ENCODE data around the gene INO80. TPM values are rescaled to one million over a fixed set of nuclear protein-coding genes. Genes with fewer than 3 reads are reported as not detected.

Gene INO80
- total RNA-seq, 2 donors from 2014 or later: 14.0 to 34.3 TPM

- Histone ChIP-seq H3K4me1 (no peaks in the 10 kb centered on the region), H3K36me3 (replicated peaks in 1 of 2; ENCODE audit: insufficient read depth in 1 of 2, low read depth in 2 of 2) (peaks cover 0 to 32% of the 10 kb centered on the region in 2 donors), H3K4me3 (no peak overlapping the region), H3K27ac (no peak overlapping the region), H3K27me3 (no peaks in the 10 kb centered on the region), H3K9me3 (no peaks in the 10 kb centered on the region)
- DNase-seq: no peak
- no peak for TF ChIP-seq POLR2A (IDR thresholded peaks at IDR 0.05)
- no peak for TF ChIP-seq CTCF (IDR thresholded peaks at IDR 0.05)
- intact Hi-C loops (cut with DNase I): no loop called here
- 96 to 98% methylated on average over 3 of the region's 3 CpGs for WGBS, 2 donors
- ATAC-seq: no peak
Measured at GRCh38 chr15:41060505-41060904, 55.6 kb downstream of the INO80 start.

GRCh38 chr15:41056810-41057209 lies 59.3 kb downstream of the INO80 start:
- 95 to 96% methylated on average over 2 of the region's 2 CpGs for WGBS, 2 donors
- no peaks in the 10 kb centered on the region for H3K4me1 ChIP-seq
- DNase-seq: no peak
- no peaks in the 10 kb centered on the region for H3K27me3 ChIP-seq
- no peak for ATAC-seq
- H3K9me3 ChIP-seq: no peaks in the 10 kb centered on the region
- TF ChIP-seq POLR2A (IDR thresholded peaks at IDR 0.05) (no peak), CTCF (IDR thresholded peaks at IDR 0.05) (no peak)
- H3K36me3 ChIP-seq (replicated peaks in 1 of 2; ENCODE audit: insufficient read depth in 1 of 2, low read depth in 2 of 2): peaks cover 7 to 35% of the 10 kb centered on the region in 2 donors
- intact Hi-C loops (cut with DNase I): no loop called here
- no peak overlapping the region for H3K27ac ChIP-seq
- no peak overlapping the region for H3K4me3 ChIP-seq

GRCh38 chr15:41055706-41056105 lies 60.4 kb downstream of the INO80 start:
- TF ChIP-seq POLR2A (IDR thresholded peaks at IDR 0.05): no peak
- no peak for TF ChIP-seq CTCF (IDR thresholded peaks at IDR 0.05)
- Histone ChIP-seq H3K27me3 (no peaks in the 10 kb centered on the region), H3K4me1 (no peaks in the 10 kb centered on the region), H3K4me3 (no peak overlapping the region), H3K36me3 (replicated peaks in 1 of 2; ENCODE audit: insufficient read depth in 1 of 2, low read depth in 2 of 2) (peaks cover 7 to 35% of the 10 kb centered on the region in 2 donors), H3K27ac (no peak overlapping the region), H3K9me3 (no peaks in the 10 kb centered on the region)
- no peak for DNase-seq
- intact Hi-C loops (cut with DNase I): no loop called here
- ATAC-seq: no peak
- 96 to 100% methylated on average over 2 of the region's 2 CpGs for WGBS, 2 donors

DNA sequence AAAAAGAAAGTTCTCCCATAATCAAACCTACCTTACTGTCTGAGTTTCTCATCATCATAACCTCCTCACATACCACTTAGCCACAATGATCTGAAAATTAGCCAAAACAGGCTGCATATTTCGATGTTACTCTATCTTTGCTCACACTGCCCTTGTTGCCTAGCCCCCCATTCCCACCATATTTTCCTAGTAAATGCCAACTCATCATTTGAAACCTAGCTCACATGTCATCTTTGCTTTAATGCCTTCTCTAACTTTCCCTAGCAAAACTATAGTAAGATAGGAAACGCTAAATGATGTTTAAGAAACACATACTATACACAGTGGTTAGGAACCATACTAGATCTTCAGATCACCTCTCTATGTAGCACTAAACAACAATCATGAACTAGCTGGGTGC lies 64.9 kb downstream of the INO80 start:
- no peak overlapping the region for H3K4me3 ChIP-seq
- peaks cover 11% of the 10 kb centered on the region for H3K4me1 ChIP-seq
- no peak overlapping the region for H3K27ac ChIP-seq
- DNase-seq (no peak), ATAC-seq (no peak)
- no peaks in the 10 kb centered on the region for H3K27me3 ChIP-seq
- intact Hi-C loops (cut with DNase I): no loop called here
- WGBS, 2 donors: 89 to 98% methylated on average over 2 of the region's 2 CpGs
- TF ChIP-seq POLR2A (IDR thresholded peaks at IDR 0.05): no peak
- no peak for TF ChIP-seq CTCF (IDR thresholded peaks at IDR 0.05)
- no peaks in the 10 kb centered on the region for H3K9me3 ChIP-seq
- peaks cover 7 to 25% of the 10 kb centered on the region in 2 donors for H3K36me3 ChIP-seq (replicated peaks in 1 of 2; ENCODE audit: insufficient read depth in 1 of 2, low read depth in 2 of 2)

DNA sequence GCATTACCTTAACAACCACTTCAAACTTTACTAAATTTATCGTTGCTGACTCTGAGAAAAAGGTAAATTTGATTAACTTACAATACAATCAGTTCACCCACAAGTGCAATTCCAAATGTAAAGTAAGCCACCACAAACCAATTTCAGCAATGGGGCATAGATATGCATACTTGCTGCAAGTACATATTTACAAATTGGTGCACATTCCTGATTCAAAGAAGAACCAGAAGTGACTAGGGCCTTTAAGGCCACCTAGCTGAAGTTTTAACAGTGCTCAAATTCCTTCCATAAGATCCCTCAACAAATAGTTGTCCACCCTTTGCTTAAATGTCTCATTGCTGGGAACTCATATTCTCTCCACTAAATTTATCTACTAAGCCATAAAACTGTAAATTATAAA lies 67.2 kb downstream of the INO80 start:
- Histone ChIP-seq H3K4me3 (no peak overlapping the region), H3K27me3 (no peaks in the 10 kb centered on the region), H3K9me3 (no peaks in the 10 kb centered on the region), H3K4me1 (peaks cover 11% of the 10 kb centered on the region), H3K27ac (peak overlapping the region in 2 of 4 donors; percentile 23 to 46), H3K36me3 (replicated peaks in 1 of 2; ENCODE audit: insufficient read depth in 1 of 2, low read depth in 2 of 2) (peaks cover 2 to 21% of the 10 kb centered on the region in 2 donors)
- ATAC-seq: no peak
- intact Hi-C loops (cut with DNase I): no loop called here
- WGBS, 2 donors: 24 to 33% methylated on average over 1 of the region's 1 CpG
- DNase-seq: no peak
- TF ChIP-seq POLR2A (IDR thresholded peaks at IDR 0.05) (no peak), CTCF (IDR thresholded peaks at IDR 0.05) (no peak)
